ENCODE data around the gene TCEANC2.
"Not testable (repeated sequence)": the region's sequence is repeated elsewhere in the genome, so short reads cannot be mapped to it uniquely, and the experiment has no call there.

TCEANC2 gene

DNA sequence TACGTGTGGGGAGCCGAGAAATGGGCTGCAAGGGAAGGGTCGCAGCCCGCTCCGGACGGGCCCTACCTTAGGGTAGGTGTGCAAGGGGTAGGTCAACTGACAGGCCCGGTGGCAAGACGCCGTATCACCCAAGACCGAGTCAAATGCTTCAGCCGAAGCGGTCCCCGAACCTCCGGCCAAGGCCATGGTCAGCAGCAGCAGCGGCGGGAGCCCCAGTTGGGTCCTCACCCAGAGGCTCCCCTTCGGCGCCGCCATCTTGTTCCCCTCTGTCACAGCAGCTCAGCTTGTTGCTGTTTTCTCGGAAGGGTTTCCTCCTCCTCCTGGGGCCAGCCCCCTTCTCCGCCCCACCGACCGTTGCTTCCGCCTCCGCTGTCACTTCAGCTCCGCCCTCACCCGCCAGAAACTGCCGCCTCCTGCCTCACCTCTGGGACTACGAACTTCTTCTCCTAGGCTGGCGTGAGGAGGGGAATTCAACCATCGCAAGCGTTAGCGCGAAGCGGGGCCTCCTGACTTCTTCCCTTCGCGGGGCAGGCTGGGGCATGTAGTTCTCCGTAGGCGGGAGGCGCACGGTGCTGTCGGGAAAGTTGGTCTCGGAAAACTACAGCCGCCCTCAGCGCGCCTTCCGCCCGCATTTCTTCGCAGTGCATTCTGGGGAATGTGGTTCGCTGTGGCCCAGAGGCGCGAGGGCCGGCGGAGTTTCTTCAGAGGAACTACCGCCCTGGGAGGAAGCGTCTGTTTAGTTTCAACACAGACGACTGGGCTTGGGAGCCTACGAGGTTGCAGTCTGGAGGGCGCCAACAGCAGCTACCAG is at the start of gene TCEANC2, which contains the start of gene TMEM59:
TSS of gene TCEANC2 (plus strand) at position 675 of the 811 bp plus-strand sequence. CDS start 815 bp downstream, outside the sequence.
TSS of gene TMEM59 (minus strand) at position 271 of the 811 bp plus-strand sequence. CDS start at position 255, 16 bp downstream.
- peak; percentile 99 for FAIRE-seq

- not testable (repeated sequence) for FAIRE-seq
Observed at GRCh38 chr1:54003750-54004480, 49.5 kb upstream of the TCEANC2 start.

DNA sequence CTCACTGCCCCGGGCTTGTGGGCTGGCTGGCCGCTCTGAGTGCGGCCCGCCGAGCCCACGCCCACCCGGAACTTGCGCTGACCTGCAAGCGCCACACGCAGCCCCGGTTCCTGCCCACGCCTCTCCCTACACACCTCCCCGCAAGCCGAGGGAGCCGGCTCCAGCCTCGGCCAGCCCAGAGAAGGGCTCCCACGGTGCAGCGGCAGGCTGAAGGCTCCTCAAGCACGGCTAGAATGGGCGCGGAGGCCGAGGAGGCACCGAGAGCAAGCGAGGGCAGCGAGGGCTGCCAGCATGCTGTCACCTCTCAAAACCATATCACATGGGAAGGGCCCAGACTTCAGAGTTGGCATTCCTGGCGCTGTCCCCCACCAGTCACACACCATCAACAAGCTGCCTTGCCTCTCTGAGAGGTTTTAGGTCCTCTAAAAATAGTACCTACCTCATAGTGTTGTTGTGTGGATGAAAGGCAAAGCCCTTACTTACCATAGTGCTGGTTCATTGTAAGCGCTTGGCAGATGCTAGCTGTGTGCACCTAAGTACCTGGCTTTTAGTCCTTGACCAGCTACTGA is 48.8 kb upstream of the TCEANC2 start:
- FAIRE-seq: no peak

GRCh38 chr1:54006508-54006907 is 46.9 kb upstream of the TCEANC2 start:
- FAIRE-seq: no peak

GRCh38 chr1:54007613-54008012 is 45.8 kb upstream of the TCEANC2 start:
- FAIRE-seq: no peak

- no peak for FAIRE-seq
Observed at GRCh38 chr1:54008876-54009275, 44.5 kb upstream of the TCEANC2 start.

DNA sequence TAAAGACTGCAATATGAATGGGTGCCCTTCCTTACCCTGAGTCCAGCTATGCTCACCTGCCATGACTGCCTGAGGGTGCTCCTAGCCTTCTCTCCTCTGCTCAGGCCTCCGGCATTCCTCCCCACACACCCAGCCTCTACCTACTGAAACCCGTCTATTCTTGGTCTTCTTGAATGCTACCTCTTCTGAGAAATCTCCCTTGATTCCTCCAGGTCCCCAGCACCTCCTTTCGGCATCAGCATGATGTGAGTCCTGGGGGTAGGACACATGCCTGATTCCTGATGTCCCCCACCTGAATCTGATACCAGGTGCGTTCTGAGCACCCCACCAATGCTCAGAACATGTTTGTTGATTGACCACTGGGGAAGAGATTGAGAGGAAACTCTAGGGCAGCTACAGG is 44.0 kb upstream of the TCEANC2 start:
- no peak for FAIRE-seq

- FAIRE-seq: no peak
Observed at GRCh38 chr1:54010415-54011117, 42.8 kb upstream of the TCEANC2 start.

- FAIRE-seq: no peak
Observed at GRCh38 chr1:54011316-54012007, 41.9 kb upstream of the TCEANC2 start.

DNA sequence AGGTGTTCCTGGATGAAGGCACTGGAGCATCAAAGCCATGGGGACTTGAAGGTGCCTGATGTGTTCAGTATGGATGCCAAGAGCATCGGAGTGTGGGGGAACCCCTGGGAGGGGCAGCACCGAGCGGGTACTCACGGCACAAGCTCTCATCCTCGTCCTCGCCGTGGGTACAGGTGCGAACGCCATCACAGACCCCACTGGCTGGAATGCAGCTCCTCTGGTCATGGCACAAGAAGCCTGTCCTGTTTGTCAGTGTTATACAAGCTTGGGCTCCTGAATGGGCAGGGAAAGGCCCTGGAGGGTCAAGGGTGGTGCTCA is 41.4 kb upstream of the TCEANC2 start:
- no peak for FAIRE-seq

DNA sequence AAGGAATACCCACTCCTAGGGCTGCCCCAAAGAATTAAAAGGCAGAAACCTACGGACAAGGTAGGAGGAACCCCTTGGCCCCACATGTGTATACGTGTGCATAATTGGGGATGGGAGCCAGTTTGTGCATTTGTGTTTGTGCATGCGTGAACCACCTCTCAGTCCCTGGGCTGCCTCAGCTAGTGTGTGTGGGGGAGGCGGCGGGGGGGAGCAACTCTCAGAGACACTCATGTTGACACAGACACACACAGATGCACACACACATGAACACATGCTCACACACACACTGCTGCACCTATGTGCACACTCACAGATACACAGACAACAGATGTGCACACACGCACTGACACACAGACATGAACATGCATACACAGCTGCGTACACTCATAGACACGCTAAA is 40.5 kb upstream of the TCEANC2 start:
- no peak for FAIRE-seq

GRCh38 chr1:54013393-54014008 is 39.9 kb upstream of the TCEANC2 start:
- no peak for FAIRE-seq

DNA sequence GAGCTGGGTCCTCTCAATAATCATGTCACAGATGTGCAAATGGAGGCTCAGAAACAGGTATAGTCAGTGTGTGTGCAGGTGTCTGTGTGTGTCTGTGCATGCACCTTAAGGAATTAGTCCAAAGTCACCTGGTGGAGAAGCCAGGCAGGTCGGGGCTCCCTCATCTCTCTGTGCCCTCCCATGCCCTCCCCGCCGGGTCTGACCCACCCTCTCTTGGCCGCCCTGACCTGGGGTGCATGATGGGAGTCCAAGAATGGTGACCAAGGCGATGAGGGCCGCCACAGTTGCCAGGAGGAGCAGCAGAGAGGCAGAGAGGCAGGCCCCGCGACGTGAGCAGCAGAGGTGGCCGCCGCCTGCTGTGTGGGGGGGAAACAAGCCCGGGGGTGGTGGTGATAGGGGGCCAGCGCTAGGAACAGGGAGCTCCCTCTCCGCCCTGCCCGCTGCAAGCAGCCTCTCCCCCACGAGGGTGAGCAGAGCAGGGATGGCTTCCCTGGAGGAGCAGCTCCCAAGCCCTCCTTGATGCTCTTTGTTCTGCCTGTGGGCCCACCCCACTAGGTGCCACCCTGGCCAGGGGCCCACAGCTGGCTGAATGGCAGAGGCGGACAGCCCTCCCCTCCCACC is 39.3 kb upstream of the TCEANC2 start:
- no peak for FAIRE-seq

DNA sequence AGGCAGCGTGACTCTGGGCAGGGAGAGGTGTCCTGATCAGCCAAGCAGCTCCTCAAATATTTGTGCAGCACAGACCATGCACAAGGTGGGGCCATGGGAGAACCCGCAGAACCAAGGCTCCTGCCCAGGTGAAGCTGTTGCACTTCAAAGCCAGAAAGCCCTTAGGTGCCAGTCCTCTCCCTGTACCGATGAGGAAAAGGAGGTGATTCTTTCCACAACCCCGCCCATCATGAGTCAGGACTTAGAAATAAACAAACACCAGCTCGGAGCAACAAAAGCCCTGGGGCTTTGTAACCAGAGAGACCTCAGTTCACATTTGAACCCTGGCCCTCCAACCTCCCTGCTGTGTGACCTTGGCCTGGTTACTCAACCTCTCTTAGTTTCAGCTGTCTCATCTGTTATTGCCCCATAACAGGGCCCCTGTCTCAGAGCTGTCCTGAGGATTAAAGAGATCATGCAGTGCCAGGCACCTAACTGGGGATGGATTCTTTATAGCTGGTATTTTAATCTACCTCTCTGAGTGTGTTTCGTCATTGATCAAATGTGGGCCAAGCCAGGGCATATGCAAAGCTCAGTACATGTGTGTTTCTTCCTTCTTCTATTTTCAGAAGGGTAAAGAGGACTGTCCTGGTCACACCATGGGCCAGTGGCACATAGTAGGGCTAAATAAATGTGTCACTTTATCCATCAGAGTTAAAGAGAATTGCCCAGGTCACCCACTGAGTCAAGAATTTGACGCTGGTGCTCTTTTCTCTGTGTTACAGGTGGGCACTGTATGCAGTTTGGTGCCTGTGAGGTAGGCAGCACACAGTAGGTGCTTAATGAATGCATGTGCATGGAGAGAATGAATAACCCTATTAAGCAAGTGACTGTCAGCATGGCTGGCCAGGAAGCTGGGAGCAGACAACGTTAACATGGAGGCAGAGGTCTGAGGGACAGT is 36.8 kb upstream of the TCEANC2 start:
- FAIRE-seq: no peak

DNA sequence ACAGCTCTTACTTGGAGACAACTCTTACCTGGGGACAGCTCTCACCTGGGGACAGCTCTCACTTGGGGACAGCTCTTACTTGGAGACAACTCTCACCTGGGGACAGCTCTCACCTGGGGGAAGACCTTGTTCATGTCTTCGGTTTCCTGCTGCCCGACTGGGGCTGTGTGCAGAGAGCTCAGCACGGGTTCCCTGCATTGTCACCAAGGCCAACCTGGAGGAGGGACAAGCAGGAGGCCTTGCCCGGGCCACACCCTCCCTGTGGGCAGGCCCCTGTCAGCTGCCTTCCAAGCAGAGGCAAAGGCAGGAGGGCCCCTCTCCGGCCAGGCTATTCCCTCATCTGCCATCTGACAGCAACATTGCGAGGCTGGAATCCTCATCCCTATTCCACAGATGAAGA is 35.4 kb upstream of the TCEANC2 start, which contains the start of gene LDLRAD1:
TSS of gene LDLRAD1 (minus strand) at position 208 of the 400 bp plus-strand sequence. CDS start at position 134, 74 bp downstream.
- no peak for FAIRE-seq

GRCh38 chr1:54018635-54019034 is 34.8 kb upstream of the TCEANC2 start:
- no peak for FAIRE-seq

- FAIRE-seq: not testable (repeated sequence)
Observed at GRCh38 chr1:54019562-54020176, 33.7 kb upstream of the TCEANC2 start.

GRCh38 chr1:54024358-54024757 is 29.1 kb upstream of the TCEANC2 start:
- no peak for FAIRE-seq

DNA sequence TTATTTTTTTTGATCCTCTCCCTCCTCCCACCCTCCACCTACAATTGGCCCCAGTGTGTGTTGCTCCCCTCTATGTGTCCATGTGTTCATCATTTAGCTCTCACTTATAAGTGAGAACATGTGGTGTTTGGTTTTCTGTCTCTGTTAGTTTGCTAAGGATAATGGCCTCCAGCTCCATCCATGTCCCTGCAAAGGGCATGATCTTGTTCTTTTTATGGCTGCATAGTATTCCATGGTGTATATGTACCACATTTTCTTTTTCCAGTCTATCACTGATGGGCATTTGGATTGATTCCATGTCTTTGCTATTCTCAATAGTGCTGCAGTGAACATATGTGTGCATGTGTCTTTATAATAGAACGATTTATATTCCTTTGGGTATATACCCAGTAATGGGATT is 28.6 kb upstream of the TCEANC2 start:
- FAIRE-seq: not testable (repeated sequence)

DNA sequence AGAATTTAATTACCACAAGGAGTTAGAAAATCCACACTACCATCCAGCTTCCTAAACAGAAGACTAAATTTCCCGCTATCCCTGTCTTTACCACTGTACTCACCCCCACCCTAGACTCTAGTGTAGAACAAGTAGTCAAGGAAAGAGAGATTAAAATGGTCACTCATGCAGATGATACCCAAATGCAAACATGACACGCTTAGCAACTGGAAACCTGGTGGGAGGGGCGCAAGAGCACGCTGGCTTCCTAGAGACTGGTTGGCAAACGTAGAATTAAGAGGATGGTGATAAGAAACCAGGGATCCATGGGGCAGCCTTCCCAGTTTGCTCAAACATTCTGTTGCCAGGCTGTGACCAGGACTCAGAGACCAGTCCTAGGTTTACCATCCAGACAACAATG is 25.6 kb upstream of the TCEANC2 start:
- no peak for FAIRE-seq
